ENCODE measurements around the gene SORBS1. TPM values are rescaled to one million over a fixed set of nuclear protein-coding genes. Genes with fewer than 3 reads are reported as not detected.
A peak's percentile ranks its signal among the peaks of the same experiment; 100 is the strongest.

Gene SORBS1
- total and polyA plus RNA-seq, 9 of the 15 experiments (the other 6 are each of a cell fraction or from before 2014, with no cell fraction given), result 2.0 to 13.3 (median 6.5) TPM

GRCh38 chr10:95297402-95297801, 263.8 kb downstream of the SORBS1 start (continued):
- peak; percentile 90 for TF ChIP-seq ARID1B (IDR thresholded peaks at IDR 0.05)
- no peak for TF ChIP-seq RBBP5 (IDR thresholded peaks at IDR 0.05; ENCODE audit: borderline replicate concordance, insufficient read depth, low read length, poor library complexity, severe bottlenecking)
- no peak for TF ChIP-seq U2AF2 (optimal IDR thresholded peaks at IDR 0.05; ENCODE audit: low read depth, low read length)
- no peak for TF ChIP-seq HMG20A (CRISPR knock-in tag; conservative IDR thresholded peaks at IDR 0.05)
- TF ChIP-seq MAFF (IDR thresholded peaks at IDR 0.05; ENCODE audit: low read length), result no peak
- TF ChIP-seq HIVEP1 (CRISPR knock-in tag; IDR thresholded peaks at IDR 0.05), result no peak
- TF ChIP-seq SETDB1 (IDR thresholded peaks at IDR 0.05; ENCODE audit: low read length), result no peak
- TF ChIP-seq E2F8 (IDR thresholded peaks at IDR 0.05; ENCODE audit: low read depth, partially characterized antibody), result no peak
- TF ChIP-seq CBX2 (IDR thresholded peaks at IDR 0.05; ENCODE audit: insufficient read depth, low read length, poor library complexity, severe bottlenecking), result no peak
- no peak for TF ChIP-seq KAT8 (IDR thresholded peaks at IDR 0.05; ENCODE audit: low read depth)
- no peak for TF ChIP-seq POLR3A (IDR thresholded peaks at IDR 0.05; ENCODE audit: borderline replicate concordance, extremely low read depth, insufficient read depth, insufficient read length)
- TF ChIP-seq ZBTB11 (CRISPR knock-in tag; IDR thresholded peaks at IDR 0.05), result no peak
- no peak for TF ChIP-seq NFE2 (IDR thresholded peaks at IDR 0.05; ENCODE audit: low read depth)
- TF ChIP-seq TFAM (CRISPR knock-in tag; conservative IDR thresholded peaks at IDR 0.05), result no peak
- TF ChIP-seq PML (IDR thresholded peaks at IDR 0.05; ENCODE audit: low read length), result no peak
- no peak for TF ChIP-seq ZNF384 (IDR thresholded peaks at IDR 0.05; ENCODE audit: low read depth, low read length)
- peak; percentile 98 for TF ChIP-seq MEF2D (tag; conservative IDR thresholded peaks at IDR 0.05; ENCODE audit: low read depth)
- TF ChIP-seq DDX20 (tag; IDR thresholded peaks at IDR 0.05; ENCODE audit: low read depth), result no peak
- no peak for TF ChIP-seq ZNF24 (IDR thresholded peaks at IDR 0.05)
- TF ChIP-seq RBM15 (IDR thresholded peaks at IDR 0.05; ENCODE audit: insufficient read depth, low read length), result no peak
- no peak for TF ChIP-seq ZC3H8 (IDR thresholded peaks at IDR 0.05)
- no peak for TF ChIP-seq THAP7 (CRISPR knock-in tag; IDR thresholded peaks at IDR 0.05)
